ENCODE data around the gene RCBTB1. TPM values are rescaled to one million over a fixed set of nuclear protein-coding genes. Genes with fewer than 3 reads are reported as not detected.

The RCBTB1 gene
- polyA plus RNA-seq, 1 donor (not counting 4 experiments of a cell fraction or from before 2014, with no cell fraction given): 26.9 TPM

- H3K27me3 ChIP-seq (ENCODE audit: control insufficient read depth, extremely low read depth, insufficient read depth, low read length): no peaks in the 10 kb centered on the region
- no peak for FAIRE-seq
- H3K4me2 ChIP-seq (ENCODE audit: control insufficient read depth, extremely low read depth, insufficient read depth, low read depth, low read length): no peak overlapping the region
- H3K4me1 ChIP-seq (ENCODE audit: control insufficient read depth, extremely low read depth, insufficient read depth, low read length): no peaks in the 10 kb centered on the region
- peaks cover 15 to 25% of the 10 kb centered on the region in 2 experiments for H3K36me3 ChIP-seq (ENCODE audit: control insufficient read depth in 2 of 2, extremely low read depth in 1 of 2, insufficient read depth in 2 of 2, low read length in 2 of 2)
- no peak overlapping the region for H3K9ac ChIP-seq (ENCODE audit: control insufficient read depth, extremely low read depth, insufficient read depth, low read length)
- dilution Hi-C loops (cut with MboI; ENCODE audit: extremely low pct_ligation_motif_present, low sequenced_read_pairs): no loop called here
- no peaks in the 10 kb centered on the region for H4K20me1 ChIP-seq (ENCODE audit: control insufficient read depth, extremely low read depth, insufficient read depth, low read length)
- H2AFZ ChIP-seq (ENCODE audit: control insufficient read depth, low read length): no peak overlapping the region
- H3K79me2 ChIP-seq (ENCODE audit: control insufficient read depth, insufficient read depth, low read length): no peaks in the 10 kb centered on the region
- H3K27ac ChIP-seq (ENCODE audit: control insufficient read depth, insufficient read depth, low read length): no peak overlapping the region
- TF ChIP-seq, protein P1, sequence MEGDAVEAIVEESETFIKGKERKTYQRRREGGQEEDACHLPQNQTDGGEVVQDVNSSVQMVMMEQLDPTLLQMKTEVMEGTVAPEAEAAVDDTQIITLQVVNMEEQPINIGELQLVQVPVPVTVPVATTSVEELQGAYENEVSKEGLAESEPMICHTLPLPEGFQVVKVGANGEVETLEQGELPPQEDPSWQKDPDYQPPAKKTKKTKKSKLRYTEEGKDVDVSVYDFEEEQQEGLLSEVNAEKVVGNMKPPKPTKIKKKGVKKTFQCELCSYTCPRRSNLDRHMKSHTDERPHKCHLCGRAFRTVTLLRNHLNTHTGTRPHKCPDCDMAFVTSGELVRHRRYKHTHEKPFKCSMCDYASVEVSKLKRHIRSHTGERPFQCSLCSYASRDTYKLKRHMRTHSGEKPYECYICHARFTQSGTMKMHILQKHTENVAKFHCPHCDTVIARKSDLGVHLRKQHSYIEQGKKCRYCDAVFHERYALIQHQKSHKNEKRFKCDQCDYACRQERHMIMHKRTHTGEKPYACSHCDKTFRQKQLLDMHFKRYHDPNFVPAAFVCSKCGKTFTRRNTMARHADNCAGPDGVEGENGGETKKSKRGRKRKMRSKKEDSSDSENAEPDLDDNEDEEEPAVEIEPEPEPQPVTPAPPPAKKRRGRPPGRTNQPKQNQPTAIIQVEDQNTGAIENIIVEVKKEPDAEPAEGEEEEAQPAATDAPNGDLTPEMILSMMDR (optimal IDR thresholded peaks at IDR 0.05 in 1 of 3, IDR thresholded peaks at IDR 0.05 in 1 of 3, conservative IDR thresholded peaks at IDR 0.05 in 1 of 3; ENCODE audit: extremely low read depth in 1 of 3, insufficient read depth in 2 of 3, low read length in 3 of 3): peak; percentile 21 to 38 (median 34)
- no peak for TF ChIP-seq EZH2 (IDR thresholded peaks at IDR 0.05; ENCODE audit: low read length)
- no peak overlapping the region for H3K4me3 ChIP-seq (ENCODE audit: control insufficient read depth in 2 of 3, extremely low read depth in 1 of 3, insufficient read depth in 2 of 3, low read depth in 1 of 3, low read length in 3 of 3)
- H3K9me3 ChIP-seq (ENCODE audit: control insufficient read depth, low read depth, low read length): no peaks in the 10 kb centered on the region
- H3K9me1 ChIP-seq (ENCODE audit: control insufficient read depth, extremely low read depth, insufficient read depth, low read length): no peaks in the 10 kb centered on the region
- DNase-seq (ENCODE audit: low read depth, low spot score): no peak
Observed at GRCh38 chr13:49549289-49549688, 36.1 kb downstream of the RCBTB1 start.

DNA sequence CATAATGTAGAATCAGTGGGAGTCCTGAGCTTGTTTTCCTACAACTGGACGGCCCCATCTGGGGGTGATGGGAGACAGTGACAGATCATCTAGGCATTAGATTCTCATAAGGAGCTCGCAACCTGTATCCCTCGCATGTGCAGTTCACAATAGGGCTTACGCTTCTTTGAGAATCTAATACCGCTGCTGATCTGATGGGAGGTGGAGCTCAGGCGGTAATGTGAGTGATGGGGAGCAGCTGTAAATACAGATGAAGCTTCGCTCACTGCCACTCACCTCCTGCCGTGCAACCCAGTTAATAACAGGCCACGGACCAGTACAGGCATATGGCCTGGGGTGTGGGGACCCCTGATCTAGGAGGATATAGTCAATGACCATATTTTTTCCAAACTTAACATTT is 38.8 kb downstream of the RCBTB1 start:
- Histone ChIP-seq H3K27ac (ENCODE audit: control insufficient read depth, insufficient read depth, low read length) (no peak overlapping the region), H3K4me2 (ENCODE audit: control insufficient read depth, extremely low read depth, insufficient read depth, low read depth, low read length) (no peak overlapping the region), H3K4me1 (ENCODE audit: control insufficient read depth, extremely low read depth, insufficient read depth, low read length) (no peaks in the 10 kb centered on the region), H3K9me1 (ENCODE audit: control insufficient read depth, extremely low read depth, insufficient read depth, low read length) (no peaks in the 10 kb centered on the region), H3K36me3 (ENCODE audit: control insufficient read depth in 2 of 2, extremely low read depth in 1 of 2, insufficient read depth in 2 of 2, low read length in 2 of 2) (peaks cover 11 to 26% of the 10 kb centered on the region in 2 experiments), H2AFZ (ENCODE audit: control insufficient read depth, low read length) (no peak overlapping the region), H3K27me3 (ENCODE audit: control insufficient read depth, extremely low read depth, insufficient read depth, low read length) (no peaks in the 10 kb centered on the region), H3K9ac (ENCODE audit: control insufficient read depth, extremely low read depth, insufficient read depth, low read length) (no peak overlapping the region), H3K4me3 (ENCODE audit: control insufficient read depth in 2 of 3, extremely low read depth in 1 of 3, insufficient read depth in 2 of 3, low read depth in 1 of 3, low read length in 3 of 3) (no peak overlapping the region), H3K79me2 (ENCODE audit: control insufficient read depth, insufficient read depth, low read length) (no peaks in the 10 kb centered on the region), H3K9me3 (ENCODE audit: control insufficient read depth, low read depth, low read length) (no peaks in the 10 kb centered on the region), H4K20me1 (ENCODE audit: control insufficient read depth, extremely low read depth, insufficient read depth, low read length) (no peaks in the 10 kb centered on the region)
- DNase-seq (ENCODE audit: low read depth, low spot score) (no peak), FAIRE-seq (no peak)
- dilution Hi-C loops (cut with MboI; ENCODE audit: extremely low pct_ligation_motif_present, low sequenced_read_pairs): no loop called here
- no peak for TF ChIP-seq EZH2 (IDR thresholded peaks at IDR 0.05; ENCODE audit: low read length)
- TF ChIP-seq, protein P1 (optimal IDR thresholded peaks at IDR 0.05 in 1 of 3, IDR thresholded peaks at IDR 0.05 in 1 of 3, conservative IDR thresholded peaks at IDR 0.05 in 1 of 3; ENCODE audit: extremely low read depth in 1 of 3, insufficient read depth in 2 of 3, low read length in 3 of 3): no peak

Data from keratinocyte (primary cell).